ENCODE results near the gene YWHAE. TPM values are rescaled to one million over a fixed set of nuclear protein-coding genes. Genes with fewer than 3 reads are reported as not detected.

YWHAE gene
- total and polyA plus RNA-seq, 10 of the 15 experiments (the other 5 are each of a cell fraction or from before 2014, with no cell fraction given): 189 to 651 (median 469) TPM

DNA sequence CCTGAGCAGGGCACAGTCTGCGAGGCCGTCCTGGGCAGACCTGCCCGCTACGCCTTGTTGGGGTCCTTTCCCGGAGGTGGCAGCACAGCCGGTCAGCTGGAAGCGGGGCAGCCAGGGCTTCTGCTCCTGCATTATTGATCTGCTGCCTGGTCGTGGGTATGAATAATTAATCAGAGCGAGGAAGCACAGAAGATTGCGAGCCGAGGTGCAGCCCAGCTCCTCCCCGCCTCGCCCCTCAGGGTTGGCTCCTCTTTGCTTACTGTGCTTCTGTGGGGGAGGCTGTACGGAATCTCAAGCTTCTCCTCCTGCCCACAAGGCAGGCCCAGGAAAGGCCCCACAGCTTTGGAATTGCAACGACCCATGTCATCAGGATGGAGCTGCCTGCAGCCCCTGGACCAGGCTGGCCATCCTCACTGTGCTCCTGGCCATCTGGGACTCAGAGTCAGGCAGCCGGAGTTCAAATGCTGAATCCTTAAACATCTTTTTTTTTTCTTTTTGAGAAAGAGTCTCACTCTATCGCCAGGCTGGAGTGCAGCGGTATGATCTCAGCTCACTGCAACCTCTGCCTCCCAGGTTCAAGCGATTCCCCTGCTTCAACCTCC lies 95.0 kb downstream of the YWHAE start:
- no peak overlapping the region for H2AFZ ChIP-seq (ENCODE audit: control insufficient read depth, low read depth, low read length)
- ATAC-seq (no peak), DNase-seq (ENCODE audit: low read depth, low spot score) (no peak), FAIRE-seq (no peak)
- no peaks in the 10 kb centered on the region for H4K20me1 ChIP-seq (ENCODE audit: control insufficient read depth, insufficient read depth)
- in situ Hi-C loops (cut with MboI) (no loop called here), intact Hi-C loops (cut with micrococcal nuclease; ENCODE audit: unreplicated experiment) (no loop called here)
- ChIA-PET SMC1A (ENCODE audit: uncharacterized antibody, unreplicated experiment) (no interaction called here), POLR2A (interaction anchor here (0.6 kb wide), 1 partner anchor 124 kb away, joined by 3 read pairs; no protein-coding TSS in a partner anchor), RAD21 (ENCODE audit: unreplicated experiment) (no interaction called here), CTCF (no interaction called here)
- H3K9me3 ChIP-seq (replicated peaks; ENCODE audit: control insufficient read depth, insufficient read depth, low read length): no peaks in the 10 kb centered on the region
- no peak overlapping the region for H3K9ac ChIP-seq (ENCODE audit: control insufficient read depth, insufficient read depth, low read length)
- TF ChIP-seq RELA (IDR thresholded peaks at IDR 0.05; ENCODE audit: borderline replicate concordance, partially characterized antibody) (no peak), NFYA (IDR thresholded peaks at IDR 0.05; ENCODE audit: borderline replicate concordance, low read depth, low read length) (no peak), YY1 (IDR thresholded peaks at IDR 0.05; ENCODE audit: low read depth, low read length) (no peak), TARDBP (IDR thresholded peaks at IDR 0.05; ENCODE audit: borderline replicate concordance) (no peak), MYB (IDR thresholded peaks at IDR 0.05; ENCODE audit: borderline replicate concordance, low read depth, low read length) (no peak), PAX5 (IDR thresholded peaks at IDR 0.05; ENCODE audit: borderline replicate concordance, low read depth, low read length) (no peak), ZZZ3 (IDR thresholded peaks at IDR 0.05; ENCODE audit: control insufficient read depth, insufficient read length, low read depth) (no peak), FOXM1 (IDR thresholded peaks at IDR 0.05; ENCODE audit: low read depth, low read length) (no peak), NKRF (conservative IDR thresholded peaks at IDR 0.05) (no peak), FOXK2 (IDR thresholded peaks at IDR 0.05) (no peak)
- TF ChIP-seq, protein P1, sequence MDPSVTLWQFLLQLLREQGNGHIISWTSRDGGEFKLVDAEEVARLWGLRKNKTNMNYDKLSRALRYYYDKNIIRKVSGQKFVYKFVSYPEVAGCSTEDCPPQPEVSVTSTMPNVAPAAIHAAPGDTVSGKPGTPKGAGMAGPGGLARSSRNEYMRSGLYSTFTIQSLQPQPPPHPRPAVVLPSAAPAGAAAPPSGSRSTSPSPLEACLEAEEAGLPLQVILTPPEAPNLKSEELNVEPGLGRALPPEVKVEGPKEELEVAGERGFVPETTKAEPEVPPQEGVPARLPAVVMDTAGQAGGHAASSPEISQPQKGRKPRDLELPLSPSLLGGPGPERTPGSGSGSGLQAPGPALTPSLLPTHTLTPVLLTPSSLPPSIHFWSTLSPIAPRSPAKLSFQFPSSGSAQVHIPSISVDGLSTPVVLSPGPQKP (IDR thresholded peaks at IDR 0.05; ENCODE audit: low read depth, low read length): no peak
- TF ChIP-seq, protein P2, sequence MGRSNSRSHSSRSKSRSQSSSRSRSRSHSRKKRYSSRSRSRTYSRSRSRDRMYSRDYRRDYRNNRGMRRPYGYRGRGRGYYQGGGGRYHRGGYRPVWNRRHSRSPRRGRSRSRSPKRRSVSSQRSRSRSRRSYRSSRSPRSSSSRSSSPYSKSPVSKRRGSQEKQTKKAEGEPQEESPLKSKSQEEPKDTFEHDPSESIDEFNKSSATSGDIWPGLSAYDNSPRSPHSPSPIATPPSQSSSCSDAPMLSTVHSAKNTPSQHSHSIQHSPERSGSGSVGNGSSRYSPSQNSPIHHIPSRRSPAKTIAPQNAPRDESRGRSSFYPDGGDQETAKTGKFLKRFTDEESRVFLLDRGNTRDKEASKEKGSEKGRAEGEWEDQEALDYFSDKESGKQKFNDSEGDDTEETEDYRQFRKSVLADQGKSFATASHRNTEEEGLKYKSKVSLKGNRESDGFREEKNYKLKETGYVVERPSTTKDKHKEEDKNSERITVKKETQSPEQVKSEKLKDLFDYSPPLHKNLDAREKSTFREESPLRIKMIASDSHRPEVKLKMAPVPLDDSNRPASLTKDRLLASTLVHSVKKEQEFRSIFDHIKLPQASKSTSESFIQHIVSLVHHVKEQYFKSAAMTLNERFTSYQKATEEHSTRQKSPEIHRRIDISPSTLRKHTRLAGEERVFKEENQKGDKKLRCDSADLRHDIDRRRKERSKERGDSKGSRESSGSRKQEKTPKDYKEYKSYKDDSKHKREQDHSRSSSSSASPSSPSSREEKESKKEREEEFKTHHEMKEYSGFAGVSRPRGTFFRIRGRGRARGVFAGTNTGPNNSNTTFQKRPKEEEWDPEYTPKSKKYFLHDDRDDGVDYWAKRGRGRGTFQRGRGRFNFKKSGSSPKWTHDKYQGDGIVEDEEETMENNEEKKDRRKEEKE (IDR thresholded peaks at IDR 0.05): no peak
- no peak overlapping the region for H3K27ac ChIP-seq (ENCODE audit: control insufficient read depth, insufficient read depth)
- WGBS (ENCODE audit: insufficient coverage, insufficient replicate concordance, low lambda C conversion rate, missing lambda C conversion rate): 54% methylated on average over 19 of the region's 19 CpGs
- H3K4me1 ChIP-seq (ENCODE audit: control insufficient read depth, insufficient read depth, low read length): no peaks in the 10 kb centered on the region
- H3K4me2 ChIP-seq (ENCODE audit: control insufficient read depth, insufficient read depth): no peak overlapping the region
- no TSS peak for BruUV-seq (replicated peaks)
- H3K79me2 ChIP-seq (ENCODE audit: control insufficient read depth, insufficient read depth, low read length): no peaks in the 10 kb centered on the region
- no peaks in the 10 kb centered on the region for H3K27me3 ChIP-seq (replicated peaks in 1 of 2; ENCODE audit: control insufficient read depth in 2 of 2, insufficient read depth in 2 of 2, low read length in 1 of 2)
- no peaks in the 10 kb centered on the region for H3K36me3 ChIP-seq (ENCODE audit: control insufficient read depth in 2 of 2, insufficient read depth in 2 of 2, low read length in 1 of 2)
- no peak overlapping the region for H3K4me3 ChIP-seq

All from GM12878 (cell line).